ENCODE measurements around the gene SPRED2.

DNA sequence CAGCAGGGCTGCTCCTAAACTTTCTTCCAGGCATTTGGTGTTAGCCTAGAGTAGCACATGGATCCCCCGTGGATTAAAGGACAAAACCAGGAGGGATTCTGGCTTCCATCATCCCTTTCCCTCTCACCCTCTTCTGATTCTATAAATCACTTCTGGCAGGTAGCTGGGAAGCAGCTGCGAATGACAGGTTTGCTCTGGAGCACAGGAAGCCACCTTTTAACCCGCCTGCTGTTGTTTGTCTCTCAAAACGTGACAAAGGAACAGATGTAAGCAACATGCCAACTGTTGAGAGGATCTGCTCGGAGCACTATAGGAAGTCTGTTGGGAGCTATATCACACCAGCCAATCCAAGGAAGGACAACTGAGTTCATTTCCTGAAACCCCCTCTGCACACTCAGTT lies 102.9 kb downstream of the SPRED2 start:
- TF ChIP-seq, protein P1, sequence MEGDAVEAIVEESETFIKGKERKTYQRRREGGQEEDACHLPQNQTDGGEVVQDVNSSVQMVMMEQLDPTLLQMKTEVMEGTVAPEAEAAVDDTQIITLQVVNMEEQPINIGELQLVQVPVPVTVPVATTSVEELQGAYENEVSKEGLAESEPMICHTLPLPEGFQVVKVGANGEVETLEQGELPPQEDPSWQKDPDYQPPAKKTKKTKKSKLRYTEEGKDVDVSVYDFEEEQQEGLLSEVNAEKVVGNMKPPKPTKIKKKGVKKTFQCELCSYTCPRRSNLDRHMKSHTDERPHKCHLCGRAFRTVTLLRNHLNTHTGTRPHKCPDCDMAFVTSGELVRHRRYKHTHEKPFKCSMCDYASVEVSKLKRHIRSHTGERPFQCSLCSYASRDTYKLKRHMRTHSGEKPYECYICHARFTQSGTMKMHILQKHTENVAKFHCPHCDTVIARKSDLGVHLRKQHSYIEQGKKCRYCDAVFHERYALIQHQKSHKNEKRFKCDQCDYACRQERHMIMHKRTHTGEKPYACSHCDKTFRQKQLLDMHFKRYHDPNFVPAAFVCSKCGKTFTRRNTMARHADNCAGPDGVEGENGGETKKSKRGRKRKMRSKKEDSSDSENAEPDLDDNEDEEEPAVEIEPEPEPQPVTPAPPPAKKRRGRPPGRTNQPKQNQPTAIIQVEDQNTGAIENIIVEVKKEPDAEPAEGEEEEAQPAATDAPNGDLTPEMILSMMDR (IDR thresholded peaks at IDR 0.05) = no peak
- TF ChIP-seq POLR2A (IDR thresholded peaks at IDR 0.05) = no peak
